D341Med (cell line): ENCODE data around the gene GCN1.

Source experiments
- DNase-seq: peaks from one replicate; pipeline ENCODE4 v3.0.0; 2012; ENCODE audit warnings: low spot score

The GCN1 gene

GRCh38 chr12:120116792-120117651, 77.5 kb downstream of the GCN1 start:
- DNase-seq, result peak; percentile 100

- DNase-seq, result no peak
Measured at GRCh38 chr12:120116441-120116791, 78.1 kb downstream of the GCN1 start, which contains the start of gene RAB35. Gene RAB35 (minus strand): TSS chr12:120116753. CDS start chr12:120116650, 103 bp downstream.

GRCh38 chr12:120115692-120116440, 78.6 kb downstream of the GCN1 start:
- DNase-seq, result no peak

GRCh38 chr12:120115066-120115465, 79.4 kb downstream of the GCN1 start:
- no peak for DNase-seq

GRCh38 chr12:120110550-120111501, 83.7 kb downstream of the GCN1 start:
- no peak for DNase-seq

GRCh38 chr12:120109570-120110267, 84.8 kb downstream of the GCN1 start:
- no peak for DNase-seq

- no peak for DNase-seq
Measured at GRCh38 chr12:120106151-120106550, 88.4 kb downstream of the GCN1 start.

- DNase-seq, result no peak
Measured at GRCh38 chr12:120103371-120103770, 91.1 kb downstream of the GCN1 start.

GRCh38 chr12:120103044-120103338, 91.5 kb downstream of the GCN1 start:
- no peak for DNase-seq

GRCh38 chr12:120102189-120103043, 92.1 kb downstream of the GCN1 start:
- no peak for DNase-seq

GRCh38 chr12:120101617-120102016, 92.9 kb downstream of the GCN1 start:
- DNase-seq, result no peak

- no peak for DNase-seq
Measured at GRCh38 chr12:120101182-120101581, 93.3 kb downstream of the GCN1 start.

- DNase-seq, result no peak
Measured at GRCh38 chr12:120100630-120101029, 93.9 kb downstream of the GCN1 start.

GRCh38 chr12:120099738-120100137, 94.8 kb downstream of the GCN1 start:
- no peak for DNase-seq

GRCh38 chr12:120098756-120099470, 95.6 kb downstream of the GCN1 start:
- DNase-seq, result no peak

- no peak for DNase-seq
Measured at GRCh38 chr12:120096671-120097202, 97.8 kb downstream of the GCN1 start.

- no peak for DNase-seq
Measured at GRCh38 chr12:120095736-120096135, 98.8 kb downstream of the GCN1 start.

GRCh38 chr12:120095331-120095730, 99.2 kb downstream of the GCN1 start:
- DNase-seq, result no peak

GRCh38 chr12:120094485-120094884, 100.0 kb downstream of the GCN1 start:
- DNase-seq, result no peak
